SK-N-SH (cell line): Measurements from ENCODE around the gene ANO6. TPM values are rescaled to one million over a fixed set of nuclear protein-coding genes. Genes with fewer than 3 reads are reported as not detected.
A peak's percentile ranks its signal among the peaks of the same experiment; 100 is the strongest.

Experiments used
- CTCF ChIA-PET: fragments of 300-600, 350-600 bp; formaldehyde crosslinking; extraction: SDS; loops from one replicate; lab custom pipeline; 2021; lab: Yijun Ruan, JAX
- POLR2A ChIA-PET: fragments of 350-600 bp; sonication (Branson Sonifier 250); formaldehyde crosslinking; extraction: SDS; loops from one replicate; lab custom pipeline; 2020; ENCODE audit warnings: antibody characterized with exemption, inconsistent platforms; lab: Yijun Ruan, JAX
- DNase-seq: peaks from one replicate; pipeline ENCODE4 v3.0.0; 2012
- H2AFZ ChIP-seq: fragments of 200-600 bp; sonication (generic); 2 replicates; pipeline ENCODE4 v1.8.1; 2016; ENCODE audit warnings: antibody characterized with exemption, mild to moderate bottlenecking, low read depth
- H3F3A ChIP-seq: fragments of 200-600 bp; sonication (generic); replicated peaks from 2 replicates; pipeline ENCODE3; 2016; ENCODE audit warnings: antibody characterized with exemption, mild to moderate bottlenecking; ENCODE audit not compliant: insufficient read depth
- H3K27ac ChIP-seq, 2 experiments: fragments of 200-500 bp in 1 of 2; fragments of 200-600 bp in 1 of 2; sonication (Bioruptor generic) in 1 of 2; sonication (generic), shearing (Covaris generic) in 1 of 2; 2 replicates each; pipeline versions ENCODE4 v1.5.1 to v1.6.1; 2014 to 2016; ENCODE audit warnings: low read depth in 2 of 2, inconsistent platforms in 1 of 2, low read length in 1 of 2, mild to moderate bottlenecking in 1 of 2, mixed read lengths in 1 of 2
- H3K27me3 ChIP-seq: fragments of 200-600 bp; sonication (generic), shearing (Covaris generic); 2 replicates; pipeline ENCODE4 v1.6.1; 2016; ENCODE audit warnings: mixed run types; ENCODE audit not compliant: insufficient read depth
- H3K36me3 ChIP-seq, 2 experiments: fragments of 200-500 bp in 1 of 2; fragments of 200-600 bp in 1 of 2; sonication (Bioruptor generic) in 1 of 2; sonication (generic) in 1 of 2; replicated peaks in 1 of 2; 2 replicates each; pipeline versions ENCODE3 to v1.5.1; 2014 to 2016; ENCODE audit warnings: low read length in 1 of 2, mild to moderate bottlenecking in 1 of 2; ENCODE audit not compliant: insufficient read depth in 2 of 2, control insufficient read depth in 1 of 2
- H3K4me1 ChIP-seq, 2 experiments: fragments of 200-500 bp in 1 of 2; fragments of 200-600 bp in 1 of 2; sonication (Bioruptor generic) in 1 of 2; sonication (generic), shearing (Covaris generic) in 1 of 2; 2 replicates each; pipeline versions ENCODE4 v1.5.1 to v1.6.1; 2014 to 2016; ENCODE audit warnings: low read depth in 1 of 2, low read length in 1 of 2, mixed run types in 1 of 2; ENCODE audit not compliant: insufficient read depth in 2 of 2, control insufficient read depth in 1 of 2
- H3K4me2 ChIP-seq: fragments of 200-600 bp; sonication (generic), shearing (Covaris generic); 2 replicates; pipeline ENCODE4 v1.6.1; 2017; ENCODE audit warnings: mixed run types
- H3K4me3 ChIP-seq, 2 experiments: fragments of 200-500 bp in 1 of 2; fragments of 200-600 bp in 1 of 2; sonication (Bioruptor generic) in 1 of 2; sonication (generic), shearing (Covaris generic) in 1 of 2; 2 replicates each; pipeline versions ENCODE4 v1.5.1 to v1.8.1; 2014 to 2016; ENCODE audit warnings: low read depth in 2 of 2, inconsistent platforms in 1 of 2, low read length in 1 of 2, mild to moderate bottlenecking in 1 of 2, mixed read lengths in 1 of 2, moderate library complexity in 1 of 2
- H3K79me2 ChIP-seq: fragments of 200-600 bp; sonication (generic); 2 replicates; pipeline ENCODE4 v1.8.1; 2017; ENCODE audit warnings: mild to moderate bottlenecking; ENCODE audit not compliant: insufficient read depth
- H3K9ac ChIP-seq: fragments of 200-600 bp; sonication (generic); 2 replicates; pipeline ENCODE4 v1.6.1; 2017; ENCODE audit warnings: mixed run types
- H3K9me2 ChIP-seq: fragments of 200-600 bp; sonication (generic); 2 replicates; pipeline ENCODE4 v1.6.1; 2017; ENCODE audit warnings: mixed run types
- H3K9me3 ChIP-seq: fragments of 200-600 bp; sonication (generic); 2 replicates; pipeline ENCODE4 v1.6.1; 2017; ENCODE audit warnings: mixed run types, mild to moderate bottlenecking, moderate library complexity
- H4K20me1 ChIP-seq: fragments of 200-600 bp; sonication (generic); 2 replicates; pipeline ENCODE4 v1.6.1; 2017; ENCODE audit warnings: mild to moderate bottlenecking, mixed run types; ENCODE audit not compliant: insufficient read depth
- CHD2 ChIP-seq: fragments of 150-350 bp; IDR thresholded peaks from 2 replicates; pipeline ENCODE4 v1.6.1; 2018; ENCODE audit warnings: low read length; ENCODE audit not compliant: partially characterized antibody
- CTCF ChIP-seq: fragments of 200-600 bp; sonication (generic); IDR thresholded peaks from 2 replicates; pipeline ENCODE4 v1.6.1; 2017; ENCODE audit warnings: antibody characterized with exemption, mild to moderate bottlenecking, moderate library complexity
- ELF1 ChIP-seq: IDR thresholded peaks from 2 replicates; pipeline ENCODE4 v1.4.0; 2012
- FOSL2 ChIP-seq: IDR thresholded peaks from 2 replicates; pipeline ENCODE4 v1.4.0; 2012; ENCODE audit warnings: low read depth, mild to moderate bottlenecking, moderate library complexity, borderline replicate concordance
- FOXJ3 ChIP-seq: sonication (generic); formaldehyde crosslinking; IDR thresholded peaks from 2 replicates; pipeline ENCODE4 v1.5.1; 2020; ENCODE audit warnings: mild to moderate bottlenecking, missing genetic modification reagents
- GABPA ChIP-seq: IDR thresholded peaks from 2 replicates; pipeline ENCODE4 v1.4.0; 2012; ENCODE audit warnings: low read depth, mild to moderate bottlenecking
- JUND ChIP-seq: IDR thresholded peaks from 2 replicates; pipeline ENCODE4 v1.4.0; 2012
- MXI1 ChIP-seq: IDR thresholded peaks from 2 replicates; pipeline ENCODE4 v1.6.1; 2012; ENCODE audit warnings: mild to moderate bottlenecking, low read depth, low read length, improper control_type of control experiment
- POLR2AphosphoS5 ChIP-seq: IDR thresholded peaks from 2 replicates; pipeline ENCODE4 v1.6.1; 2012; ENCODE audit warnings: low read depth, low read length
- RAD21 ChIP-seq: IDR thresholded peaks from 2 replicates; pipeline ENCODE4 v1.6.1; 2012; ENCODE audit warnings: mild to moderate bottlenecking, low read length
- RCOR1 ChIP-seq: fragments of 150-350 bp; IDR thresholded peaks from 2 replicates; pipeline ENCODE4 v1.6.1; 2017; ENCODE audit warnings: antibody characterized with exemption, low read length
- RXRA ChIP-seq: IDR thresholded peaks from 2 replicates; pipeline ENCODE4 v1.4.0; 2012; ENCODE audit warnings: low read depth, mild to moderate bottlenecking, borderline replicate concordance
- TCF12 ChIP-seq: IDR thresholded peaks from 2 replicates; pipeline ENCODE4 v1.4.0; 2012
- TEAD4 ChIP-seq: IDR thresholded peaks from 2 replicates; pipeline ENCODE4 v1.4.0; 2012; ENCODE audit warnings: mild to moderate bottlenecking, borderline replicate concordance; ENCODE audit not compliant: insufficient read depth
- USF2 ChIP-seq: fragments of 150-350 bp; IDR thresholded peaks from 2 replicates; pipeline ENCODE4 v1.6.1; 2017; ENCODE audit warnings: antibody characterized with exemption, low read length, low read depth, borderline replicate concordance
- WGBS: methylation state at CpG from one replicate; pipeline ENCODE4 v1.1.6; 2017; ENCODE audit warnings: low lambda C conversion rate; 5-methylcytosine and 5-hydroxymethylcytosine counted together
- polyA plus RNA-seq, 3 experiments: library from polyadenylated mRNA; depleted of rRNA; stranded (reverse); fragments of >200 nt; gene quantifications; 2 replicates each; pipeline ENCODE4 v1.2.3, GENCODE V29; 2012
- TF ChIP-seq, protein P1 (sequence below): IDR thresholded peaks from 2 replicates; pipeline ENCODE4 v1.6.1; 2012; ENCODE audit warnings: mild to moderate bottlenecking, low read depth, low read length, moderate library complexity
- TF ChIP-seq, protein P2 (sequence below): IDR thresholded peaks from 2 replicates; pipeline ENCODE4; 2012
- TF ChIP-seq, protein P3 (sequence below): IDR thresholded peaks from 2 replicates; pipeline ENCODE4 v1.4.0; 2012; ENCODE audit warnings: low read depth, borderline replicate concordance

Gene ANO6
- polyA plus RNA-seq, 1 of the 3 experiments (the other 2 are of a cell fraction) = 20.1 TPM

GRCh38 chr12:45192707-45193106 is 23.2 kb upstream of the ANO6 start:
- Histone ChIP-seq H3K9me2 (no peaks in the 10 kb centered on the region), H3K4me2 (0 out of 2 replicates have a peak overlapping the region, but pooled peaks have one; percentile 27), H4K20me1 (no peaks in the 10 kb centered on the region), H3K4me3 (no peak overlapping the region), H2AFZ (no peak overlapping the region), H3K4me1 (peaks cover 0 to 14% of the 10 kb centered on the region in 2 experiments; a peak in 2 of 4 replicates), H3K79me2 (no peaks in the 10 kb centered on the region), H3F3A (peaks cover 15% of the 10 kb centered on the region), H3K9ac (no peak overlapping the region), H3K9me3 (no peaks in the 10 kb centered on the region), H3K27ac (peak overlapping the region in 1 of 2 experiments; percentile 67; a peak in 2 of 4 replicates), H3K36me3 (no peaks in the 10 kb centered on the region), H3K27me3 (no peaks in the 10 kb centered on the region)
- DNase-seq = no peak
- ChIA-PET POLR2A (no interaction called here), CTCF (no interaction called here)
- no peak for TF ChIP-seq JUND
- TF ChIP-seq, protein P1, sequence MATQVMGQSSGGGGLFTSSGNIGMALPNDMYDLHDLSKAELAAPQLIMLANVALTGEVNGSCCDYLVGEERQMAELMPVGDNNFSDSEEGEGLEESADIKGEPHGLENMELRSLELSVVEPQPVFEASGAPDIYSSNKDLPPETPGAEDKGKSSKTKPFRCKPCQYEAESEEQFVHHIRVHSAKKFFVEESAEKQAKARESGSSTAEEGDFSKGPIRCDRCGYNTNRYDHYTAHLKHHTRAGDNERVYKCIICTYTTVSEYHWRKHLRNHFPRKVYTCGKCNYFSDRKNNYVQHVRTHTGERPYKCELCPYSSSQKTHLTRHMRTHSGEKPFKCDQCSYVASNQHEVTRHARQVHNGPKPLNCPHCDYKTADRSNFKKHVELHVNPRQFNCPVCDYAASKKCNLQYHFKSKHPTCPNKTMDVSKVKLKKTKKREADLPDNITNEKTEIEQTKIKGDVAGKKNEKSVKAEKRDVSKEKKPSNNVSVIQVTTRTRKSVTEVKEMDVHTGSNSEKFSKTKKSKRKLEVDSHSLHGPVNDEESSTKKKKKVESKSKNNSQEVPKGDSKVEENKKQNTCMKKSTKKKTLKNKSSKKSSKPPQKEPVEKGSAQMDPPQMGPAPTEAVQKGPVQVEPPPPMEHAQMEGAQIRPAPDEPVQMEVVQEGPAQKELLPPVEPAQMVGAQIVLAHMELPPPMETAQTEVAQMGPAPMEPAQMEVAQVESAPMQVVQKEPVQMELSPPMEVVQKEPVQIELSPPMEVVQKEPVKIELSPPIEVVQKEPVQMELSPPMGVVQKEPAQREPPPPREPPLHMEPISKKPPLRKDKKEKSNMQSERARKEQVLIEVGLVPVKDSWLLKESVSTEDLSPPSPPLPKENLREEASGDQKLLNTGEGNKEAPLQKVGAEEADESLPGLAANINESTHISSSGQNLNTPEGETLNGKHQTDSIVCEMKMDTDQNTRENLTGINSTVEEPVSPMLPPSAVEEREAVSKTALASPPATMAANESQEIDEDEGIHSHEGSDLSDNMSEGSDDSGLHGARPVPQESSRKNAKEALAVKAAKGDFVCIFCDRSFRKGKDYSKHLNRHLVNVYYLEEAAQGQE = no peak
- no peak for TF ChIP-seq FOXJ3
- TF ChIP-seq, protein P2, sequence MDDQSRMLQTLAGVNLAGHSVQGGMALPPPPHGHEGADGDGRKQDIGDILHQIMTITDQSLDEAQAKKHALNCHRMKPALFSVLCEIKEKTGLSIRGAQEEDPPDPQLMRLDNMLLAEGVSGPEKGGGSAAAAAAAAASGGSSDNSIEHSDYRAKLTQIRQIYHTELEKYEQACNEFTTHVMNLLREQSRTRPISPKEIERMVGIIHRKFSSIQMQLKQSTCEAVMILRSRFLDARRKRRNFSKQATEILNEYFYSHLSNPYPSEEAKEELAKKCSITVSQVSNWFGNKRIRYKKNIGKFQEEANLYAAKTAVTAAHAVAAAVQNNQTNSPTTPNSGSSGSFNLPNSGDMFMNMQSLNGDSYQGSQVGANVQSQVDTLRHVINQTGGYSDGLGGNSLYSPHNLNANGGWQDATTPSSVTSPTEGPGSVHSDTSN = no peak
- no peak for TF ChIP-seq MXI1
- no peak for TF ChIP-seq POLR2AphosphoS5
- no peak for TF ChIP-seq FOSL2
- TF ChIP-seq, protein P3, sequence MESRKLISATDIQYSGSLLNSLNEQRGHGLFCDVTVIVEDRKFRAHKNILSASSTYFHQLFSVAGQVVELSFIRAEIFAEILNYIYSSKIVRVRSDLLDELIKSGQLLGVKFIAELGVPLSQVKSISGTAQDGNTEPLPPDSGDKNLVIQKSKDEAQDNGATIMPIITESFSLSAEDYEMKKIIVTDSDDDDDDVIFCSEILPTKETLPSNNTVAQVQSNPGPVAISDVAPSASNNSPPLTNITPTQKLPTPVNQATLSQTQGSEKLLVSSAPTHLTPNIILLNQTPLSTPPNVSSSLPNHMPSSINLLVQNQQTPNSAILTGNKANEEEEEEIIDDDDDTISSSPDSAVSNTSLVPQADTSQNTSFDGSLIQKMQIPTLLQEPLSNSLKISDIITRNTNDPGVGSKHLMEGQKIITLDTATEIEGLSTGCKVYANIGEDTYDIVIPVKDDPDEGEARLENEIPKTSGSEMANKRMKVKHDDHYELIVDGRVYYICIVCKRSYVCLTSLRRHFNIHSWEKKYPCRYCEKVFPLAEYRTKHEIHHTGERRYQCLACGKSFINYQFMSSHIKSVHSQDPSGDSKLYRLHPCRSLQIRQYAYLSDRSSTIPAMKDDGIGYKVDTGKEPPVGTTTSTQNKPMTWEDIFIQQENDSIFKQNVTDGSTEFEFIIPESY = no peak
- TF ChIP-seq RAD21 = no peak
- TF ChIP-seq CTCF = no peak
- no peak for TF ChIP-seq GABPA
- TF ChIP-seq RCOR1 = no peak
- TF ChIP-seq RXRA = no peak
- no peak for TF ChIP-seq ELF1
- TF ChIP-seq CHD2 = no peak
- TF ChIP-seq TCF12 = no peak
- no peak for TF ChIP-seq TEAD4
- TF ChIP-seq USF2 = no peak
- WGBS = 82% methylated on average over 4 of the region's 4 CpGs
